ENCODE results near the gene ZNF385B.

ZNF385B gene

GRCh38 chr2:179578171-179578916 lies 283.1 kb downstream of the ZNF385B start:
- DNase-seq, result no peak

- no peak for DNase-seq
Measured at GRCh38 chr2:179574061-179574519, 287.3 kb downstream of the ZNF385B start.

GRCh38 chr2:179572544-179572943 lies 288.9 kb downstream of the ZNF385B start:
- DNase-seq, result no peak

GRCh38 chr2:179571721-179572120 lies 289.7 kb downstream of the ZNF385B start:
- no peak for DNase-seq

GRCh38 chr2:179571252-179571651 lies 290.2 kb downstream of the ZNF385B start:
- DNase-seq, result no peak

GRCh38 chr2:179569831-179570233 lies 291.6 kb downstream of the ZNF385B start:
- DNase-seq, result no peak

GRCh38 chr2:179565807-179566206 lies 295.6 kb downstream of the ZNF385B start:
- no peak for DNase-seq

GRCh38 chr2:179562330-179562885 lies 299.0 kb downstream of the ZNF385B start:
- no peak for DNase-seq

GRCh38 chr2:179561702-179562101 lies 299.7 kb downstream of the ZNF385B start:
- DNase-seq, result no peak

GRCh38 chr2:179560257-179560735 lies 301.1 kb downstream of the ZNF385B start:
- no peak for DNase-seq

GRCh38 chr2:179559108-179559806 lies 302.2 kb downstream of the ZNF385B start:
- DNase-seq, result no peak

GRCh38 chr2:179558010-179558934 lies 303.1 kb downstream of the ZNF385B start:
- DNase-seq, result no peak

GRCh38 chr2:179556425-179556824 lies 305.0 kb downstream of the ZNF385B start:
- no peak for DNase-seq

GRCh38 chr2:179555691-179556283 lies 305.6 kb downstream of the ZNF385B start:
- no peak for DNase-seq

GRCh38 chr2:179554639-179555386 lies 306.6 kb downstream of the ZNF385B start:
- no peak for DNase-seq

- DNase-seq, result no peak
Measured at GRCh38 chr2:179553382-179553781, 308.0 kb downstream of the ZNF385B start.

- no peak for DNase-seq
Measured at GRCh38 chr2:179551539-179552045, 309.8 kb downstream of the ZNF385B start.

- no peak for DNase-seq
Measured at GRCh38 chr2:179550849-179551248, 310.6 kb downstream of the ZNF385B start.

- no peak for DNase-seq
Measured at GRCh38 chr2:179550214-179550613, 311.2 kb downstream of the ZNF385B start.

GRCh38 chr2:179546656-179547055 lies 314.8 kb downstream of the ZNF385B start:
- DNase-seq, result no peak

GRCh38 chr2:179545024-179545423 lies 316.4 kb downstream of the ZNF385B start:
- no peak for DNase-seq

All from T-helper 1 cell (primary cell).